H1 (cell line): ENCODE results near the gene CFAP74. TPM values are rescaled to one million over a fixed set of nuclear protein-coding genes. Genes with fewer than 3 reads are reported as not detected.
A peak's percentile ranks its signal among the peaks of the same experiment; 100 is the strongest.

Source experiments
- ASH2L ChIP-seq: fragments of 200-600, 300-600 bp; sonication (generic); IDR thresholded peaks from one replicate; pipeline ENCODE4 v1.7.1; 2017; ENCODE audit warnings: low read length
- BACH1 ChIP-seq: IDR thresholded peaks from 2 replicates; pipeline ENCODE4 v1.6.1; 2012; ENCODE audit warnings: low read length, improper control_type of control experiment
- BRCA1 ChIP-seq: IDR thresholded peaks from 2 replicates; pipeline ENCODE4 v1.6.1; 2012; ENCODE audit warnings: low read depth, low read length, improper control_type of control experiment
- CREB1 ChIP-seq: IDR thresholded peaks from 2 replicates; pipeline ENCODE4 v1.6.1; 2012; ENCODE audit warnings: inconsistent platforms
- CTBP2 ChIP-seq: IDR thresholded peaks from 2 replicates; pipeline ENCODE4 v1.7.0; 2011; ENCODE audit warnings: borderline replicate concordance, mild to moderate bottlenecking, moderate library complexity, mixed read lengths, low read length; ENCODE audit not compliant: insufficient read depth, insufficient read length
- HDAC6 ChIP-seq: IDR thresholded peaks from one replicate; pipeline ENCODE4 v1.7.1; 2012; ENCODE audit warnings: low read depth, mild to moderate bottlenecking, inconsistent platforms, low read length, moderate library complexity
- JUN ChIP-seq: IDR thresholded peaks from 2 replicates; pipeline ENCODE4 v1.6.1; 2011; ENCODE audit warnings: low read depth, mild to moderate bottlenecking, improper control_type of control experiment, low read length
- KDM5A ChIP-seq: fragments of 200-600 bp; IDR thresholded peaks from 2 replicates; pipeline ENCODE4 v1.7.1; 2012; ENCODE audit warnings: mild to moderate bottlenecking, low read length, inconsistent platforms, mixed read lengths
- NRF1 ChIP-seq: IDR thresholded peaks from 2 replicates; pipeline ENCODE4 v1.6.1; 2011; ENCODE audit warnings: mild to moderate bottlenecking, low read depth, low read length, improper control_type of control experiment
- PHF8 ChIP-seq: fragments of 200-600 bp; sonication (generic); conservative IDR thresholded peaks from 2 replicates; pipeline ENCODE4 v1.7.1; 2012; ENCODE audit warnings: low read depth, mild to moderate bottlenecking, inconsistent platforms, low read length, moderate library complexity
- POLR2AphosphoS5 ChIP-seq: IDR thresholded peaks from 2 replicates; pipeline ENCODE4 v1.6.1; 2011; ENCODE audit warnings: low read depth, low read length
- RAD21 ChIP-seq, 2 experiments: IDR thresholded peaks in 1 of 2; conservative IDR thresholded peaks in 1 of 2; 2 replicates each; pipeline ENCODE4 v1.6.1; 2011; ENCODE audit warnings: low read depth in 2 of 2, low read length in 2 of 2, improper control_type of control experiment in 1 of 2, inconsistent platforms in 1 of 2, mild to moderate bottlenecking in 1 of 2, moderate library complexity in 1 of 2
- RBBP5 ChIP-seq: IDR thresholded peaks from 2 replicates; pipeline ENCODE4 v1.7.1; 2012; ENCODE audit warnings: low read depth, mild to moderate bottlenecking, inconsistent platforms, low read length, moderate library complexity, borderline replicate concordance
- SP1 ChIP-seq: IDR thresholded peaks from 2 replicates; pipeline ENCODE4 v1.6.1; 2011; ENCODE audit warnings: low read depth, low read length
- SRF ChIP-seq: IDR thresholded peaks from 2 replicates; pipeline ENCODE4 v1.6.1; 2011; ENCODE audit warnings: mild to moderate bottlenecking, low read depth, low read length, moderate library complexity
- TBP ChIP-seq: IDR thresholded peaks from 2 replicates; pipeline ENCODE4 v1.6.1; 2011; ENCODE audit warnings: low read depth, low read length, improper control_type of control experiment
- YY1 ChIP-seq: IDR thresholded peaks from 2 replicates; pipeline ENCODE4 v1.6.1; 2011; ENCODE audit warnings: low read depth, mild to moderate bottlenecking, low read length
- ZNF274 ChIP-seq: IDR thresholded peaks from 2 replicates; pipeline ENCODE4 v1.7.0; 2012; ENCODE audit warnings: low read length, borderline replicate concordance; ENCODE audit errors: extremely low read depth
- polyA plus RNA-seq, 7 experiments: library from polyadenylated mRNA; depleted of rRNA in 3 of 7; stranded (reverse) in 5 of 7; unstranded in 2 of 7; fragments of >200 nt in 5 of 7; fragments of 200-250 nt in 2 of 7; gene quantifications; 1 replicate in 5 of 7; 2 replicates in 1 of 7; 4 replicates in 1 of 7; pipeline versions ENCODE4 v1.2.1 to v1.2.3, GENCODE V29; 2011 to 2013; ENCODE audit warnings: missing spikeins in 2 of 7, mixed read lengths in 2 of 7
- total RNA-seq: library from RNA; stranded (reverse); fragmentation: NEBNext Ultra II Directional; extraction: Animal tissue kit (Norgen Biotek cat#: 25700); gene quantifications from 2 replicates; pipeline ENCODE4 v1.2.1, GENCODE V29; 2021
- TF ChIP-seq, protein P1 (sequence below), 3 experiments: IDR thresholded peaks; 1 replicate in 2 of 3; 2 replicates in 1 of 3; pipeline versions ENCODE4 v1.5.1 to v1.6.1; 2011; ENCODE audit warnings: low read length in 3 of 3, mild to moderate bottlenecking in 3 of 3, inconsistent platforms in 2 of 3, low read depth in 1 of 3, moderate library complexity in 1 of 3; ENCODE audit not compliant: insufficient read depth in 1 of 3; ENCODE audit errors: control extremely low read depth in 1 of 3

CFAP74 gene
- total and polyA plus RNA-seq, 2 of the 8 experiments (the other 6 are each of a cell fraction or from before 2014, with no cell fraction given), result 0.09 to 0.20 TPM

DNA sequence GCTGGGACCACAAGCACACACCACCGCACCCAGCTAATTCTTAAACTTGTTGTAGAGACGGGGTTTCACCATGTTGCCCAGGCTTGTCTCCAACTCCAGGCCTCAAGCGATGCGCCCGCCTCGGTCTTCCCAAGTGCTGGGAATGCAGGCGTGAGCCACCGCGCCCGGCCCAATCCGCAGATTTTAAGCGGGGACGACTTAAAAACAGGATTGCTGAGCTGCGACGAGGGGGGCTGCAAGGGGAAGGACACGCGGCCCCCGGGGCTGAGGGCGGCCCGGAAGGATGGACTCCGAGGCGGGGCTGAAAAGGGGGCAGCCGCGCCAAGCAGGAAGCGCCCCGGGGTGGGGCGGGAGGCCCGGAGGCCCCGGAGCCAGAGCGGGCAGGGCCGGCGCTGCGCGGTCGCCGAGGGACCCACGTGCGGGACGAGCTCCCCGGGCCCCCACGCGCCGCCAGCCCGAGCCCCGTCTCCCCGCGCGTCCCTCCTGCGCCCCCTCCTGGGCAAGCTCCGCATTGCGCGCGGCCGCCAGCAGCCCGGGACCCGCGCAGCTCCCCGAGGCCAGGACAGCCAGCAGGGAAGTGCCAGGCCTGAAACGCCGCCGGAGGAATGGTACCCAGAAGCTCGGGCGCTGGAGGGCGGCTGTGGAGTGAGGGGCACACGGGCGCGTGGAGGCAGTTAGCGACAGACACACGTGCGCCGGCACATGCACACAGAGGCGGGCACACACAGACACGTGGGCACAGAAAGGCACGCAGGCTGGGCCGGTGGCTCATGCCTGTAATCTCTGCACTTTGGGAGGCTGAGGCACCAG, 41.1 kb upstream of the CFAP74 start (continued):
- TF ChIP-seq CREB1 (no peak), JUN (no peak), PHF8 (no peak), ASH2L (no peak), TBP (no peak), NRF1 (no peak), CTBP2 (no peak), RBBP5 (no peak), BRCA1 (no peak), SRF (no peak), KDM5A (no peak), HDAC6 (no peak), RAD21 (IDR thresholded peaks at IDR 0.05 in 1 of 2, conservative IDR thresholded peaks at IDR 0.05 in 1 of 2; ENCODE audit: low read depth in 2 of 2, low read length in 2 of 2) (peak; percentile 58 to 80), YY1 (no peak), POLR2AphosphoS5 (no peak), SP1 (no peak), BACH1 (peak; percentile 72), ZNF274 (no peak)
- TF ChIP-seq, protein P1, sequence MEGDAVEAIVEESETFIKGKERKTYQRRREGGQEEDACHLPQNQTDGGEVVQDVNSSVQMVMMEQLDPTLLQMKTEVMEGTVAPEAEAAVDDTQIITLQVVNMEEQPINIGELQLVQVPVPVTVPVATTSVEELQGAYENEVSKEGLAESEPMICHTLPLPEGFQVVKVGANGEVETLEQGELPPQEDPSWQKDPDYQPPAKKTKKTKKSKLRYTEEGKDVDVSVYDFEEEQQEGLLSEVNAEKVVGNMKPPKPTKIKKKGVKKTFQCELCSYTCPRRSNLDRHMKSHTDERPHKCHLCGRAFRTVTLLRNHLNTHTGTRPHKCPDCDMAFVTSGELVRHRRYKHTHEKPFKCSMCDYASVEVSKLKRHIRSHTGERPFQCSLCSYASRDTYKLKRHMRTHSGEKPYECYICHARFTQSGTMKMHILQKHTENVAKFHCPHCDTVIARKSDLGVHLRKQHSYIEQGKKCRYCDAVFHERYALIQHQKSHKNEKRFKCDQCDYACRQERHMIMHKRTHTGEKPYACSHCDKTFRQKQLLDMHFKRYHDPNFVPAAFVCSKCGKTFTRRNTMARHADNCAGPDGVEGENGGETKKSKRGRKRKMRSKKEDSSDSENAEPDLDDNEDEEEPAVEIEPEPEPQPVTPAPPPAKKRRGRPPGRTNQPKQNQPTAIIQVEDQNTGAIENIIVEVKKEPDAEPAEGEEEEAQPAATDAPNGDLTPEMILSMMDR (IDR thresholded peaks at IDR 0.05; ENCODE audit: control extremely low read depth in 1 of 3, insufficient read depth in 1 of 3, low read depth in 1 of 3, low read length in 3 of 3), result peak in 2 of 3 experiments; percentile 77 to 90; a peak in 3 of 4 replicates
